Fibroblast of mammary gland (primary cell): Measurements from ENCODE around the gene BTBD16.

Experiments used
- DNase-seq: peaks from one replicate; pipeline ENCODE4 v3.0.0-alpha.2; 2010; ENCODE audit warnings: low read depth
- H3K4me3 ChIP-seq: 2 replicates; pipeline ENCODE4 v1.5.1; 2011; ENCODE audit warnings: low read depth, mild to moderate bottlenecking, low read length, moderate library complexity; ENCODE audit not compliant: control insufficient read depth
- TF ChIP-seq, protein P1 (sequence below): conservative IDR thresholded peaks from 2 replicates; pipeline ENCODE4 v1.5.1; 2011; ENCODE audit warnings: low read depth, low read length, inconsistent platforms; ENCODE audit not compliant: control insufficient read depth, insufficient read depth

BTBD16 gene

DNA sequence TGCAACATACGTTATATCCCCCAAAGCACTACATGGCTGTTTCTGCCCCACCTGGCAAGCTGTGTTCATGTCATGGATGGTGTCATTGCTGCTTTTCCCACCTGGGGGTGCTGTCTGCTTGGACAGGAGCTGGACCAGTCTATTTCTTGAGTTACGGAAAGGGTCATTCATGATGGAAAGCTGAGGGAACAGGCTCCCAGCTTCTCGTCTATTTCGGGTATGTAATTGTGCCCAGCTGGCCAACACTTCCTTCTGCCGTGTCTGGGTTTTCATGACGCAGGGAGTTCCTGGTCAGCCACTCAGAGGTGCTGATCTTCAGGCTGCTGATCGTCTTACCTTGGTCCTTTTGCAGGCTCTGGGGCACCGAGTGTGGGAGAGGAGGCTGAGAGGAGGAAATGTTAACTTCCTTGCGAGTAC, 8.6 kb downstream of the BTBD16 start:
- peak; percentile 50 for DNase-seq
- TF ChIP-seq, protein P1, sequence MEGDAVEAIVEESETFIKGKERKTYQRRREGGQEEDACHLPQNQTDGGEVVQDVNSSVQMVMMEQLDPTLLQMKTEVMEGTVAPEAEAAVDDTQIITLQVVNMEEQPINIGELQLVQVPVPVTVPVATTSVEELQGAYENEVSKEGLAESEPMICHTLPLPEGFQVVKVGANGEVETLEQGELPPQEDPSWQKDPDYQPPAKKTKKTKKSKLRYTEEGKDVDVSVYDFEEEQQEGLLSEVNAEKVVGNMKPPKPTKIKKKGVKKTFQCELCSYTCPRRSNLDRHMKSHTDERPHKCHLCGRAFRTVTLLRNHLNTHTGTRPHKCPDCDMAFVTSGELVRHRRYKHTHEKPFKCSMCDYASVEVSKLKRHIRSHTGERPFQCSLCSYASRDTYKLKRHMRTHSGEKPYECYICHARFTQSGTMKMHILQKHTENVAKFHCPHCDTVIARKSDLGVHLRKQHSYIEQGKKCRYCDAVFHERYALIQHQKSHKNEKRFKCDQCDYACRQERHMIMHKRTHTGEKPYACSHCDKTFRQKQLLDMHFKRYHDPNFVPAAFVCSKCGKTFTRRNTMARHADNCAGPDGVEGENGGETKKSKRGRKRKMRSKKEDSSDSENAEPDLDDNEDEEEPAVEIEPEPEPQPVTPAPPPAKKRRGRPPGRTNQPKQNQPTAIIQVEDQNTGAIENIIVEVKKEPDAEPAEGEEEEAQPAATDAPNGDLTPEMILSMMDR: peak; percentile 75
- no peak overlapping the region for H3K4me3 ChIP-seq

DNA sequence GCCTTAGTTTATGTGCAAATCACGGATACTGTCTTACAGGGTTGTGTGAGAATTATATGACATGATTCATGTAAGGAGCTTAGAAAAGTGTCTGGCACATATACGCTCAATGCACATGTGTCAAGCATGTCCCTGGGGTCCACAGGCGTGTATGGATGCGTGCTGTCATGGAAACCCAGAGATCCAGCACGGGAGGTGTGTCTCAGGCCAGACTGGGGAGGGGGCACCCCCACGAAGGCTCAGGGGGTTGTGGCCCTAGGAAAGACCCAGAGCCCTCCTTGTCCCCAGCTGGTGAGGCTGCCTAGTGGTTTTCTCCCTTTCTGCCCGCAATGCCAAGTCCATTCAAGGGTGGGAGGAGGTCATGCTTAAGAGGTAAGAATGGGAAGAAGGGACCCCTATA, 9.1 kb downstream of the BTBD16 start:
- TF ChIP-seq, protein P1: no peak
- H3K4me3 ChIP-seq: no peak overlapping the region
- no peak for DNase-seq

DNA sequence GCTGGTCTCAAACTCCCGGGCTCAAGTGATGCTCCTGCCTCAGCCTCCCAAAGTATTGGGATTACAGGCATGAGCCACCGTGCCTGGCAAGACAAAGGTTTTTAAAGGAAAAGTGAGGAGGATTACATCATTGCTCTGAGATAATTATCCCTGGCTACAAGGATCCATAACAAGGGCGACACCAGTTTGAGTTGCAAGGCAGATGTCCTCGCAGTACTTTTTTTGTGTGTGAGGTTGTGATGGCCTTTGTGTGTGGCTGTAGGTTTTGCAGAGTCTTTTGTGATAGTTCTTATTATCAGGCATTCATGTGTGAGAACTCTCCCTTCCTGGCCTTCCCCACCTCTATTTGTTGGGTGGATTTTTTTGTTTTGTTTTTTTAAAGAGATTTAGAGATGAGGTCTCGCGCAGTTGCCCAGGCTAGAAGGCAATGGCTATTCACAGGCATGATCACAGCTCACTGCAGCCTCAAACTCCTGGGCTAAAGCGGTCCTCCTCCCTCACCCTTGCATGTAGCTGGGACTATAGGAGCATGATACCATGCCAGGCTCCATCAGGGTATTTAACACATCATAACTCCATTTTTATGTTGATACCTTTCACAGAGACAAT, 10.0 kb downstream of the BTBD16 start:
- no peak overlapping the region for H3K4me3 ChIP-seq
- TF ChIP-seq, protein P1: no peak
- DNase-seq: no peak

DNA sequence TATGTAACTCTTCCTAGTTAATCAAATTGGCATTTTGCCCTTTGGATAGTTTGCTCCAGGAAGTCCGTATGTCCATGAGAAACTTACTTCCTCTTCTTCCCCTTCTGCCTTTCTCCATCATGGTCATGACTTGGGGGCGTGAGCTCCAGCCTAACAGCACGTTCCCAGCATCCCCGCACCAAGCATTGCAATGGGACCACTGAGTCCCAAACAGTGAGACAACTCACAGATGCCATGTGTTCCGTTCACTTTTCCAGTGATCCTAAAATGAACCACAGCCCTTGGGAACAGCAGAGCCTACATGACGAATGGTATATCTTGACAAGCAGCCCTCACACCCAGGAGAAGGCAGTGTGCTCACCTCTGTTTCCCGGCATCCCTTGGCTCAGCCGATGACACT, 10.7 kb downstream of the BTBD16 start:
- TF ChIP-seq, protein P1: no peak
- H3K4me3 ChIP-seq: no peak overlapping the region

DNA sequence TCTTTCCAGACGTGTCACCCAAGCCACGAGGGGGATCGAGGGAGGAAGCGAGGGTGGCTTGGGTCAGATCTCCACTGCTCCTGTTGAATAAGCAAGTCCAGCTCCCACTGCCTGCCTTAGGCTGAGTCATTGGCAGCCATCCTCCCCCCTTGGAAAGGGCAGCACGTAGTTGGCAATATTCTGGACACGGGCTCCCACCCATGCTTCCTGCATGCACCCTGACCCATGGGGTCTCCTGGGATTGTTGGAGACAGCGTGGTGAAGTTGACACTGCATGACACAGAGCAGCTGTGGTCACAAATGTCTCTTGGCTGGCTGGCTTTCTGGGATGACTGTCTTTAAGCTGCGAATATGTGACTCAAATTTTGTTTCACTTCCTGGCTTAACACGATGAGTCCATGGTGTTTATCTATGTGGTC, 11.2 kb downstream of the BTBD16 start:
- TF ChIP-seq, protein P1: no peak
- H3K4me3 ChIP-seq: no peak overlapping the region
- DNase-seq: peak; percentile 25

More for the DNA sequence above, 10.7 kb downstream of the BTBD16 start:
- DNase-seq: no peak

DNA sequence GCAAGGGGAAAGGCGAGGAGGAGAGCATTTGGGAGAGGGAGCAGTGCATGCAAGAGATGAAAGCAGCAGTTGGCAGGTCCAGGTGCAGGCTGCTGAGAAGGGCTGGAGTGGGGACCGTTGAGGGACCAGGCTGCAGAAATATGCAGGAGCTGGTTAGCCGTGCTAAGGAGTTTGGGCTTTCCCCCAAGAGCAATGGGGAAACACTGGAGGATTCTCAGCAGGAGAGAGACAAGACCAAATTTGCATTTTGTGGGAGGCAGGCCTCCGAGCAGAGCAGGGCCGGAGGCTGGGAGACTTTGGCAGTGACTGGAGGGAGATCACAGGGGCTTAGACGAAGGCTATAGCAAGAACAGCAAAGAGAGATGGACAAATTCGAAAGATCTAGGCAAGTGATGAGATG, 11.8 kb downstream of the BTBD16 start:
- DNase-seq: no peak
- TF ChIP-seq, protein P1: no peak
- H3K4me3 ChIP-seq: no peak overlapping the region
